IPS-NIHi7 (cell line): ENCODE data around the gene KRAS.

ENCODE experiments used
- DNase-seq: peaks from one replicate; pipeline ENCODE4 v3.0.0; 2012; ENCODE audit warnings: mixed read lengths; ENCODE audit errors: extremely low spot score

Gene KRAS

DNA sequence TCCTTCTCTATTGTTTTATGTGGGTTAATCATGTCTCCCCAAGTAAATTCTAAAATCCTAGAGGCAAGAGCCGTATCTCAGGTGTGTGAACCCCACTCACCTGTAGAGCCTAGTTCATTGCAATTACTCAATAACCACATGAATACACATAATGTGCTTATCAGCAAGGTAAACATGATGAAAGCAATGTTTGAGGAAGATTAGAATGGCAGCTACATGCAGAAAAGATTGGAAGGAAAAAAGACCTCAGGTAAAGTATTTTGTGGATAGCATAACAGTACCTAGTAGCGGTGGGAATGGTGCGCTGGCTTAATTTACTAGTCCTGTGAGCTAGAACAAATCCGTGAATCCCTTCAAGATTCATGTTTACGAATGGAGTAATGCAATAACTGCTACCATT, 5.3 kb upstream of the KRAS start:
- DNase-seq: no peak

DNA sequence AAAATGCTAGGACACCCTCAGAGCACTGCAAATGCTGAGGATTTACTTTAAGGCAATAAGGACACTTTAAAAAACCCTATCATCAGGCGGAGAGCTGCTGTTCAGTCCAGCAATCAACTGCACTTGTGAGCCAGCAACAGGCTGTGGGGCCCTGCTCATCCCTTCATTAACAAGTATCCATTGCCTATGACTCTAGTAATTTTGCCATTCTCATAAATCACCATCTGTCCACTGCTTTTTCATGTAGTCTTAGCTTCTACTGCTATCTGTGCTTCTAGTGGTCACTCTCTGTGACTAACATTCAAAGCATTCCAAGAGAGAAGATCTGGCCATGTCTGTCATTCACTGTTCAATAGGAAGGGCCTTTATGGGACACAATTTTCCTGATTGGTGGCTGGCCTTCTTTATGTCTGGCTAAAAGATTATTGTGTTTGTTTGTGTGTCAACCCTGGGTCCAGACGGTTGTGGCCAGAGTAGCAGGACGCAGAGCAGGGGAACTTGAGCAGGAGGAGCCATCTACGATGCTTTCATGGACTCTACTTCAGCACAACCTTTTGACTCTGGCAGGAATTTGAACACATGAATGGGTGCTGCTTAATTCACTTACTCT, 3.6 kb upstream of the KRAS start:
- no peak for DNase-seq

GRCh38 chr12:25253371-25254068, 2.8 kb upstream of the KRAS start:
- DNase-seq: no peak

DNA sequence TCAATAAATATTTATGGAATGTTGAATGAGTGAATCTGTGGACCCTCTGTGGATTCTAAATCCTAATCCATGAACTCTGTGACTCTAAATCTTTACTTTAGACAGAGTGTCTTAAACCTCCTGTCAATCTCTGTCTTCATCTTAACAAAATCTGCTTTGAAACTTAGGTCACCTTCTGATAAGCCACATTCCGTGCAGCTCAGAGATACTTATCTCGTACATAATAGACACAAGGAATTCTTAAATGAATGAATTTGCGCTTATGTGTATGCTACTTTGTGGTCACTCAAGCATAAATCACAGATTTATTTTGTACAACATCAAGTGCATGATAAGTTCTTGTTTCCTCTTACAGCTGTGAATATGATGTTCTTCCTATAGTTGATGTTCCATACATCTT, 2.2 kb upstream of the KRAS start:
- no peak for DNase-seq

DNA sequence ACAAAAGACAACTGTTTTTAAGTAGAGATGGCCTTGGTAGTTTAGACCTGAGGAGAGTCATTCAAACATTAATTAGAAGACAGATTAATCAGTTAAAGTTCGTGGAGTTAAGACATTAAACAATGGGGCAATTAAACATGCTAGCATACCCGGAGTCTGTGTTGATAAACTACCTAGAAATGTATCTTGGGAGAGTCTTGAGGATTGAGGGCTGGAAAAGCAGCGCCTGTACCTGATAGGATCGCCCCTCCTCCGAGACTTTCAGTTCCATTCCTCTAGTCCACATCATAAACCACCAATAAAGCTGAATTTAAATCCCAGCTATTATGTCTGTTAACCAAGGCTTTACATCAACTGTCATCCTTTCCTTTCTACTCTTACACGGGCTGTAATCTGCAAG, 1.0 kb upstream of the KRAS start:
- DNase-seq: no peak

DNA sequence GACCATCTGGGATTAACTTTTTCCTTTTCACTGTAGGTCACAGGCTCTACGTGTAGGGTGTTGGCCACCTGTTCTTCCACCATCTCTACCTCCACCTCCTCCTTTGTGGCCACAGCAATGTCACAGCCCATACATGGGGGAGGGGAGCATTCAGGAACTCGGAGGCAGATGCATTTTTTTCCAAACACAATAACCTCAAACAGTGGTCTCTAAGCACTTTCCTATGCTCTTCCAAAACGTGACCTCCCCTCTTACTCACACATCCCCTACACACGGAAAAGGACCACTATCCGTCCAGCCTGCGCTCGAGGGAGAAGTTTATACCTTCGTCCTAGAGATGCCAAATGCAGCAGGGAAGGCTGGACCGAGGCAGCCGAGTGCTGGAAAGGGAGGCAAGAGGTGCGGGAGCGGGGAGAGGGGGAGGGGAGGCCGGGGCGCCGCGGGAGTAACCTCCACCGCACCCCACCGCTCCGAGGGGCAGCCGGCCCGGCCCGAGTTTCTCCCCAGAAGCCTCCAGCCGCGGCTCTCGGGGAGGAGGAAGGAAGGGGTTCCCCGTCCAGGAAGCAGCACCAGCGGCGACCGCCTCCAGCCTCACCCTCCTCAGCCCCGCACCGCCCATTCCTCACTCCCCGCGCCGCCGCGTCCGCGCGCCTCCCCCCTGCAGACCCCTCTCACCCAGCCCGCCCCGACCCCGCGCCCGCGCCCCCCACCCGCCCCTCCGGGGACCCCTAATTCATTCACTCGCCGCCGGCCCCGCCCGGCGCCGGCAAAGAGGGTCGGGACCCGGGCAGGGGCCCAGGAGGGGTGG, 594 bp downstream of the KRAS start:
- DNase-seq: peak; percentile 22

GRCh38 chr12:25248732-25249131, 2.0 kb downstream of the KRAS start:
- DNase-seq: no peak

DNA sequence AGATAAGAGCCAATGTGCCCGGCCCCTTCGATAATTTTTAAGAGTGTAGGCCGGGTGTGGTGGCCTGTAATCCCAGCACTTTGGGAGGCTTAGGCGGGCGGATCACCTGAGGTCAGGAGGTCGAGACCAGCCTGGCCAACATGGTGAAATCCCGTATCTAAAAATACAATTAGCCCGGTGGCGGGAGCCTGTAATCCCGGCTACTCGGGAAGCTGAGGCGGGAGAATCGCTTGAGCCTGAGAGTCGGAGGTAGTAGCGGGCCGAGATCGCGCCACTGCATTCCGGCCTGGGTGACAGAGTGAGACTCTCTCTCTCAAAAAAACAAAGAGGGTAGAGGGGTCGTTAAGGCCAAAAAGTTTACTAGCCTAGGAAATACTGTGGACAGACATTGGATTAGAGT, 2.6 kb downstream of the KRAS start:
- no peak for DNase-seq

DNA sequence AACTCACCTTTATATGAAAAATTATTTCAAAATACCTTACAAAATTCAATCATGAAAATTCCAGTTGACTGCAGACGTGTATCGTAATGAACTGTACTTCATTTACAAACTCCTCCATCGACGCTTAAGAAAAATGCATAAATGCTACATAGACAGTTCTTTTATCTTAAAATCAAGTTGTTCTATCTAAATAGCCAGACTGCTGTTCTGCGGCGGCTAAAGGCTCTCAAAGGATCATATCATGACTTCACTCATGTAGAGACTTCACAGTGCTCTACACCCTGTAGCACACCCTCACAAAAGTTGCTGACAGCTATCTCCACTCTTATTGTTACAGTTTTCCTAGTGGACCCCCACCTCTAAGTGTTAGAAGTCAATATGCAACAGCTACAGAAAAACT, 5.2 kb downstream of the KRAS start:
- no peak for DNase-seq

DNA sequence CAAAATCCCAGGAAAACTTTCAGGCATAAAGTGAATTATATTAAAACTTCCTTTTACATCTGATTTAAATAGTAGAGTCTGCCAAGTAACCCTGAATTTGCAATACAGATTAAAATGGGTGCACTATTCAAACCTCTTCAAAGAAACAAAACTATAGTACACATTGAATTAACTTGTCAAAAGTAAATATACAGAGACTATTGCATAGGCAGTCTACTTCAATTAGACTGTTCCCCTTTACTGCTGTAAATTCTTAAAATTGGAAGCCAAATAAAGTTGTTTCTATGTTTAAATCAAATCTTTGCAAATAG, 7.1 kb downstream of the KRAS start:
- no peak for DNase-seq

DNA sequence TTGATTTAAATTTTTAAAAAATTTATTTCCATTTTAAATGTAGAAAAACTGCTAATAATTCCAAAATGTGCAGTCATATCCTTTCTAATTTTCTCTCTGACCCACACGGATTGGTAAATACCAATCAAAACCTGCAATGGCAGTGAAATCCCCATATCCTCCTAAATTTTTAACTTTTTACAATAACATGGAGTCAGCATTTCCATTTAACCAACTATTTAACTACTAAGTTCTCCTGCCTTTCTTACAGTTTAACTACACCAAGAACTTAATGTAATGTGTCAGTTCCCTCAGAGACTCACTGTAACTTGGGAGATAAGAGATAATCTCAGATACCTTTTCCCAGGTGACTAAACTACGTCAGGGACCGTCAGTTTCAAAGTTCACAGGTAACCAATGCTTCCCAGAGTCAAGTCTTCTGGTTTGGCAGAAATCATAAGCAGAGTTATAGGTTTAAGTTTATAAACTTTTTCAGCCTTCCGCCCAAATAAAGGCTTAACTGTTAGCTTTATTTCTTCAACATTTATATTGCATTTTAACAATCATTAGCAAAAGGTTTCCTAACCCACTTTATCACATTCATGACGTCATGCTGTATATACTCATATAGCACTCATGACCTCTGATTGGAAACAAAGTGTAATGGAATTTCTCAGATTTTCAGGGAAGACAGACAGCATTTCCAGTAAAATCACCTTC, 7.6 kb downstream of the KRAS start:
- DNase-seq: no peak

DNA sequence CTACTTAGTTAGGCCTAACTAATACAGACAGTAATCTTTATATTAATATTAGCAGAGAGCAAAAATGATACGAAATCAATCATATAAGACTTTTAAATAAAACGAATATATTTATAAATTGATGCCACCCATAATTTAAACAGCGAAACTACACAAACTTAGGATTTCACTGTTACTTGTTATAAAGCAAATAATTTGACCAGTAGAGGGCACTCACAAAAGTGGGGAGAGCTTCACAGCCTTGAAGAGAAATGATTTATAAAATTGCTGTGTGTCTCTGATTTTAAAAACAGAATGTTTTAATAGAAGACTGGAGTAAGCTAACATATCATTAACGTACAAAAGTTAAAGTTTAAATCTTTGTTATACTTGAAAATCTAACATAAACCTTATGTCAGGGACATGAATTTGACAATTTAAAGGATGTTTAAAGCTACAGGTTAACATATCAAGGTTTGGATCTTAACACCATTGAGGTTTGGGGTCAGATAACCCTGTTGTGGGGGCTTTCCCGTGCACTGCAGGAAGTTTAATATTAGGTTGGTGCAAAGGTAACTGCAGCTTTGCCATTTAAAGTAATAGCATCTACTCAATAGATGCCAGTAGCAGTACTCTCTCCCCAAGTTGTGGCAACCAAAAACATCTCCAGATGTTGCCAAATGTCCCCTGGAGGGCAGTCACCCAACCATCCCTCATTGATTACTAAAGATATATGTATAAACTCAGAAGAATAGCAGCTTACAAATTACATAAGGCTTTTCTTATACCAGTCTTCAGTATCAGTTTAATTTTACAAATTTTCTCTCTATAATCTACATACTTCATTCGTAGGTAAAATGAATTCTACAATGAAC, 9.3 kb downstream of the KRAS start:
- no peak for DNase-seq

GRCh38 chr12:25236626-25237025, 14.1 kb downstream of the KRAS start:
- no peak for DNase-seq

DNA sequence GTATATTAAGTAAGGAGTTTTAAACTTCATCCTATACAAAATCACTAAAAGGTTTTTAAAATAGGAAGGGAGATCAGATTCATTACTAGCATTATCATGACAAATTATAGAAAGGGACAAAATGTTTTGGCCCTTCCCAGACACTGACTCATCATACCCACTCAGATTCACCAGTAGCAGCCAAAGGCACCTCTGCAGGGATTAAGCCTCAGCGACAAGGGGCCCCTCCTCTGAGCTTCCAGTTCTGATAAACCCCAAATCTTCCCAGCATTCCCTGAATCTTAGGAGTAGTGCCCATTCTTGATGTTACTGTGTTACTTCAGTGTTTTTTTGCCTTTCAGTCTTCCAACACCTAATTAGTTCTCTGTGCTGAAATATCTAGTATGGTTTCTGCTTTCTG, 14.5 kb downstream of the KRAS start:
- DNase-seq: no peak

GRCh38 chr12:25213338-25213737, 37.4 kb downstream of the KRAS start:
- DNase-seq: no peak

GRCh38 chr12:25208554-25208953, 42.2 kb downstream of the KRAS start:
- no peak for DNase-seq

- no peak for DNase-seq
Measured at GRCh38 chr12:25207846-25208245, 42.9 kb downstream of the KRAS start.

- DNase-seq: no peak
Measured at GRCh38 chr12:25207411-25207810, 43.3 kb downstream of the KRAS start.

GRCh38 chr12:25202137-25202536, 48.6 kb downstream of the KRAS start:
- DNase-seq: no peak

- DNase-seq: no peak
Measured at GRCh38 chr12:25200703-25201102, 50.0 kb downstream of the KRAS start.

GRCh38 chr12:25197608-25198007, 53.1 kb downstream of the KRAS start:
- DNase-seq: no peak
